ENCODE data around the gene GATB. TPM values are rescaled to one million over a fixed set of nuclear protein-coding genes. Genes with fewer than 3 reads are reported as not detected.

The GATB gene
- total RNA-seq, 4 donors from 2014 or later: 34.3 to 66.3 (median 47.2) TPM

DNA sequence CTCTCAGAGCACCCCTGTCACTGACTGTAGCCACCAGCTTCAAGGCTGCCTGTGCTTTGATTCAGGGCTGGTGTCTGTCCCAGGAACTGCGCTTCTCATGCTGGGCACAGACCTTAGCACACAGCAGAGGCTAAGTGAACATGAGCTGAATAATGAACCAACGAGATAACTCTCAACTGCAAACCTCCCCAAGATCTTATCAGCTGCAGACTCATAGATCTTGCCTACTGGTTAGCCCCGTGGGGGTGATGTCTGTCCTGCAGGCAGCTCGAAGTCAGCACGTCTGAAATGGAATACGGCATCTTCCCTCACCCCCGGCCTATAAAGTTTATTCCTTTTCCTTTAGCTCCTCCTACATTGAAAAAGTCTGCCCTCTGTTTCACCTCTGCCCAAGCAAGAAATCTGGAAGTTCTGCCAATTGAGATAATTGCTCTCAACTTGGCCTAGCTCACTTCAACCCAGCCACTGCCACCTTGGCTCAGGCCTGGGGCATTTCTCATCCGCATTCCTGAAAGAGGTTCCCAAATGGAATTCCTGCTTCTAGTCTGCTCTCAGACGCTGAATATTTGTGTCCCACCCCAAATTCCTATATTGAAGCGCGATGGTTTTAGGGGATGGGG is 73.7 kb downstream of the GATB start:
- 69% methylated on average over 11 of the region's 11 CpGs for WGBS
- no peak for DNase-seq (ENCODE audit: low spot score in 2 of 2)
- Histone ChIP-seq H3K27me3 (no peaks in the 10 kb centered on the region), H3K4me3 (no peak overlapping the region), H3K36me3 (no peaks in the 10 kb centered on the region), H3K27ac (peak overlapping the region; percentile 17), H3K9me3 (no peaks in the 10 kb centered on the region), H3K4me1 (peaks cover 60% of the 10 kb centered on the region)
- TF ChIP-seq POLR2A (IDR thresholded peaks at IDR 0.05) (no peak), EP300 (IDR thresholded peaks at IDR 0.05) (no peak), POLR2AphosphoS5 (IDR thresholded peaks at IDR 0.05) (no peak)
- TF ChIP-seq, protein P1, sequence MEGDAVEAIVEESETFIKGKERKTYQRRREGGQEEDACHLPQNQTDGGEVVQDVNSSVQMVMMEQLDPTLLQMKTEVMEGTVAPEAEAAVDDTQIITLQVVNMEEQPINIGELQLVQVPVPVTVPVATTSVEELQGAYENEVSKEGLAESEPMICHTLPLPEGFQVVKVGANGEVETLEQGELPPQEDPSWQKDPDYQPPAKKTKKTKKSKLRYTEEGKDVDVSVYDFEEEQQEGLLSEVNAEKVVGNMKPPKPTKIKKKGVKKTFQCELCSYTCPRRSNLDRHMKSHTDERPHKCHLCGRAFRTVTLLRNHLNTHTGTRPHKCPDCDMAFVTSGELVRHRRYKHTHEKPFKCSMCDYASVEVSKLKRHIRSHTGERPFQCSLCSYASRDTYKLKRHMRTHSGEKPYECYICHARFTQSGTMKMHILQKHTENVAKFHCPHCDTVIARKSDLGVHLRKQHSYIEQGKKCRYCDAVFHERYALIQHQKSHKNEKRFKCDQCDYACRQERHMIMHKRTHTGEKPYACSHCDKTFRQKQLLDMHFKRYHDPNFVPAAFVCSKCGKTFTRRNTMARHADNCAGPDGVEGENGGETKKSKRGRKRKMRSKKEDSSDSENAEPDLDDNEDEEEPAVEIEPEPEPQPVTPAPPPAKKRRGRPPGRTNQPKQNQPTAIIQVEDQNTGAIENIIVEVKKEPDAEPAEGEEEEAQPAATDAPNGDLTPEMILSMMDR (IDR thresholded peaks at IDR 0.05): no peak

DNA sequence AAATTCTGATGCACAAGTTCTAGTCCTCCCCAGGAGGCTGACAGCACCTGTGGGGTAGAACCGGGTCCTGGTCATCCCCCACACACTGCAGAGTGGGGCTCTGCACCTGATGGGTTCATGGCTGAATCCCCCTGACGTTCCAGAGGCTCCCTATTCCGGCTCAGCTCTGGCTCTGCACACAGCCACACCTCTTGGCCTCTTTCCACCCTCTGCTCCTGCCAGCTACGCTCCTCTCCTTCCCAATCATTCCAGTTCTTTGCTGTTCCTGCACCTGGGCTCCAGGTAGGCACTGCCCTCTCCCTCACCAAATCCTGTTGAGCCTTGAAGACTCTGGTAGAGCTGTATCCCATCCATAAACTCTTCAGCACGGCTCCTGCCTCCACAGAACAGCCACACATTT is 75.5 kb downstream of the GATB start:
- H3K36me3 ChIP-seq: no peaks in the 10 kb centered on the region
- no peak overlapping the region for H3K4me3 ChIP-seq
- peaks cover 42% of the 10 kb centered on the region for H3K4me1 ChIP-seq
- TF ChIP-seq, protein P1 (IDR thresholded peaks at IDR 0.05): no peak
- no peak for TF ChIP-seq POLR2A (IDR thresholded peaks at IDR 0.05)
- TF ChIP-seq POLR2AphosphoS5 (IDR thresholded peaks at IDR 0.05): no peak
- TF ChIP-seq EP300 (IDR thresholded peaks at IDR 0.05): no peak
- no peak overlapping the region for H3K27ac ChIP-seq
- 61% methylated on average over 5 of the region's 5 CpGs for WGBS
- no peaks in the 10 kb centered on the region for H3K27me3 ChIP-seq
- no peaks in the 10 kb centered on the region for H3K9me3 ChIP-seq
- no peak for DNase-seq (ENCODE audit: low spot score in 2 of 2)

DNA sequence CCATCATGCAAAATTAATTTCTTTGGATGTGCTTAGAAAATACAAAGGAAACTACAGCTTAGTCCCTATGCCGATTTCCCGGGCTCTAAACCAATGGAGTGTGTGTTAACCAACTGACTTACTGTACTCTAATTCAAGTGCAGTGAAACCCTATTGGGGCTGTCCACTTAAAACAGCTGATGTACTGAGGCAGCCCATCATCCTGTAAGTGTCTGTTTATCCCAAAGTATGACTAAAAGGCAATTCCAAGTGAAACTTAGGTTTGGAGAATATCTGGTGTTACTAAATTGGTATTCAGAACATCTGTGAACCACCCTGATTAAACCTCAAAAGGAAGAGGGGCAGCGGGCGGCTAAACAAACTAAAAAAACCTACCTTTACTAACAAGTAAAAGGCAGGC is 79.7 kb downstream of the GATB start:
- TF ChIP-seq, protein P1 (IDR thresholded peaks at IDR 0.05): no peak
- TF ChIP-seq EP300 (IDR thresholded peaks at IDR 0.05) (no peak), POLR2AphosphoS5 (IDR thresholded peaks at IDR 0.05) (no peak), POLR2A (IDR thresholded peaks at IDR 0.05) (no peak)
- Histone ChIP-seq H3K4me1 (peaks cover 11% of the 10 kb centered on the region), H3K27me3 (no peaks in the 10 kb centered on the region), H3K9me3 (no peaks in the 10 kb centered on the region), H3K36me3 (no peaks in the 10 kb centered on the region), H3K4me3 (no peak overlapping the region), H3K27ac (no peak overlapping the region)
- WGBS: 96% methylated on average over 4 of the region's 4 CpGs
- DNase-seq (ENCODE audit: low spot score in 2 of 2): no peak

DNA sequence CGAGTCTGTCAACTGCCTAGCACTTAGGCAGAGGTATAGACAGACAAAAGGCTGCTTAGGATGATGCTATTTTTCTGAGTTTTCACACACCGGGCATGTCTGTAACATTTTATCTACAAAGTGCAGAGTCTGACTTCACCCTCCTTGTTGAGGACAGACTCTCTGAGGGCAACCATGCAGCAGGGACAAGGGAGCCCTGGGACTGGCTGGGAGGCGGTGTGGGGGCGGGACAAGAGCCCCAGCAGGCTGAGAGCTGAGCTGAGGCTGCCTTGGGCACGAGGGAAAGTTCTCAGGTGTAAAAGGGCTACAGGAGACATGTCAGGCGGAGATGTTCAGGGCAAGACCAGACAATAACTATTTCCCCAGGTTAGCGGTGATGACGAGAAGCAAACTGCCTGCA is 81.6 kb downstream of the GATB start:
- TF ChIP-seq POLR2AphosphoS5 (IDR thresholded peaks at IDR 0.05): no peak
- no peak for TF ChIP-seq POLR2A (IDR thresholded peaks at IDR 0.05)
- TF ChIP-seq EP300 (IDR thresholded peaks at IDR 0.05): no peak
- TF ChIP-seq, protein P1 (IDR thresholded peaks at IDR 0.05): no peak
- no peak overlapping the region for H3K4me3 ChIP-seq
- H3K27ac ChIP-seq: no peak overlapping the region
- WGBS: 60% methylated on average over 8 of the region's 8 CpGs
- peaks cover 25% of the 10 kb centered on the region for H3K4me1 ChIP-seq
- no peaks in the 10 kb centered on the region for H3K27me3 ChIP-seq
- H3K36me3 ChIP-seq: no peaks in the 10 kb centered on the region
- no peaks in the 10 kb centered on the region for H3K9me3 ChIP-seq
- DNase-seq (ENCODE audit: low spot score in 2 of 2): no peak

DNA sequence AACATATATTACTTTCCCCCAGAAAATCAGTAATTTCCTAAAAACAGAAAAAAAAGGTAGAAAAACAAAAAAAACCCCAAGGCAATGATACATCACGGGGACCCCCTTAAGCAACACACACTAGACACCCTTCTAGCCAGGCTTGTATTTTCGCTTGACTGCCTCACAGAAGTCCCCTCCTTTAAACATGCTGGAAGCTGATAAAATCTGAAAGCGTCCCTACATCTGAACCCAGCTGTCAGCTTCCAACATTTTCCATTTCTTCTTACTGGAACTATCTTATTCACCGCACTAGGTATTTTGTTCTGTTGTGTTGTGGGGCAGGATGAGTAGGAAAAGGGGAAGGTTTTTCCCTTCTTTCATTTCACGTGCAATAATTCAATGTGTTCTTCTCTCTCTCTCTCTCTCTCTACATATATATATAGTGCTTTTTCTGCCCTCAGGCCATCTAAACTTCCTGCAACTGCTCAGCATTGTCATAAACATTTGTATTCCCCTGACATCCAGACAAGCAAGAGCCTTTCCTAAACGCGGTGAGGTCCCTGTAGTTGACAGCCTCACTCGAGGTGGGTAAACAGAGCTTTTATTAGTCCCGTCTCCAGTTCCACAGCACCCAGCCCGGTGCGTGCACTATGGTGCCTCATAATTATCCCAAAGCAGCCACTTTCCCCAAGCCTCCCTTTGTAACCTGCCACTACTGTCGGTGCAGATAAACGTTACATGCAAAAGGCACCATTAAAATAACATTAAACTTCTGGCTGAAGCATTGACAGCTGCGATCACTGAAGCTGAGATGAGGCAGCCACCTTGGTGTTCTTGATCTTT is 82.5 kb downstream of the GATB start:
- no peak for DNase-seq (ENCODE audit: low spot score in 2 of 2)
- no peaks in the 10 kb centered on the region for H3K36me3 ChIP-seq
- 74% methylated on average over 14 of the region's 14 CpGs for WGBS
- TF ChIP-seq, protein P1 (IDR thresholded peaks at IDR 0.05): no peak
- TF ChIP-seq POLR2AphosphoS5 (IDR thresholded peaks at IDR 0.05) (no peak), POLR2A (IDR thresholded peaks at IDR 0.05) (no peak), EP300 (IDR thresholded peaks at IDR 0.05) (no peak)
- H3K27me3 ChIP-seq: no peaks in the 10 kb centered on the region
- H3K4me1 ChIP-seq: peaks cover 34% of the 10 kb centered on the region
- H3K4me3 ChIP-seq: no peak overlapping the region
- H3K27ac ChIP-seq: no peak overlapping the region
- no peaks in the 10 kb centered on the region for H3K9me3 ChIP-seq
